Activated CD8-positive, alpha-beta T cell treated with anti-CD3 and anti-CD28 coated beads for 36 hours (primary cell): Measurements from ENCODE around the gene MYO5B. TPM values are rescaled to one million over a fixed set of nuclear protein-coding genes. Genes with fewer than 3 reads are reported as not detected.
"Not testable (repeated sequence)": the region's sequence is repeated elsewhere in the genome, so short reads cannot be mapped to it uniquely, and the experiment has no call there.

Source experiments
- ATAC-seq: fragments of 200-7000 bp; cut with Tn5 transposase; one replicate; pipeline ENCODE4 v1.10.0; 2021; ENCODE audit warnings: mild to moderate bottlenecking, moderate library complexity
- CTCF ChIA-PET: fragments of 350-600 bp; sonication (Branson Sonifier 250); formaldehyde crosslinking; loops from one replicate; lab custom pipeline; 2021; ENCODE audit warnings: antibody characterized with exemption; lab: Charles Lee
- POLR2A ChIA-PET: fragments of 350-600 bp; sonication (Branson Sonifier 250); formaldehyde crosslinking; loops from one replicate; lab custom pipeline; 2021; ENCODE audit warnings: antibody characterized with exemption; lab: Charles Lee
- DNase-seq: peaks from one replicate; pipeline ENCODE4 v3.0.0-alpha.2; 2020
- H3K27ac Mint-ChIP-seq: one replicate; pipeline ENCODE4 v1.8.0; 2021; ENCODE audit warnings: mild to moderate bottlenecking, mixed read lengths
- H3K27me3 Mint-ChIP-seq: one replicate; pipeline ENCODE4 v1.8.0; 2021; ENCODE audit warnings: mixed read lengths
- H3K36me3 Mint-ChIP-seq: one replicate; pipeline ENCODE4 v1.8.0; 2021; ENCODE audit warnings: low read depth, mixed read lengths
- H3K4me1 Mint-ChIP-seq: one replicate; pipeline ENCODE4 v1.8.0; 2021; ENCODE audit warnings: low read depth, mixed read lengths
- H3K4me3 Mint-ChIP-seq: one replicate; pipeline ENCODE4 v1.8.0; 2021; ENCODE audit warnings: mild to moderate bottlenecking, moderate library complexity, mixed read lengths
- H3K9me3 Mint-ChIP-seq: one replicate; pipeline ENCODE4 v1.8.0; 2021; ENCODE audit warnings: mixed read lengths
- intact Hi-C: fragments of 100-400 bp; cut with micrococcal nuclease; formaldehyde crosslinking; loops from one replicate; pipeline ENCODE4 v1.10.0; 2022
- total RNA-seq, 2 experiments: library from RNA; stranded (reverse); gene quantifications; one replicate each; pipeline ENCODE4 v1.2.3, GENCODE V29; 2021
- TF ChIP-seq, protein P1 (sequence below): fragments of 200-600 bp; IDR thresholded peaks from one replicate; pipeline ENCODE4 v1.8.0; 2022; ENCODE audit warnings: antibody characterized with exemption, mild to moderate bottlenecking

MYO5B gene
- total RNA-seq: under 1 TPM in 1 of 2 experiments, not detected in 1; 0.09 TPM

DNA sequence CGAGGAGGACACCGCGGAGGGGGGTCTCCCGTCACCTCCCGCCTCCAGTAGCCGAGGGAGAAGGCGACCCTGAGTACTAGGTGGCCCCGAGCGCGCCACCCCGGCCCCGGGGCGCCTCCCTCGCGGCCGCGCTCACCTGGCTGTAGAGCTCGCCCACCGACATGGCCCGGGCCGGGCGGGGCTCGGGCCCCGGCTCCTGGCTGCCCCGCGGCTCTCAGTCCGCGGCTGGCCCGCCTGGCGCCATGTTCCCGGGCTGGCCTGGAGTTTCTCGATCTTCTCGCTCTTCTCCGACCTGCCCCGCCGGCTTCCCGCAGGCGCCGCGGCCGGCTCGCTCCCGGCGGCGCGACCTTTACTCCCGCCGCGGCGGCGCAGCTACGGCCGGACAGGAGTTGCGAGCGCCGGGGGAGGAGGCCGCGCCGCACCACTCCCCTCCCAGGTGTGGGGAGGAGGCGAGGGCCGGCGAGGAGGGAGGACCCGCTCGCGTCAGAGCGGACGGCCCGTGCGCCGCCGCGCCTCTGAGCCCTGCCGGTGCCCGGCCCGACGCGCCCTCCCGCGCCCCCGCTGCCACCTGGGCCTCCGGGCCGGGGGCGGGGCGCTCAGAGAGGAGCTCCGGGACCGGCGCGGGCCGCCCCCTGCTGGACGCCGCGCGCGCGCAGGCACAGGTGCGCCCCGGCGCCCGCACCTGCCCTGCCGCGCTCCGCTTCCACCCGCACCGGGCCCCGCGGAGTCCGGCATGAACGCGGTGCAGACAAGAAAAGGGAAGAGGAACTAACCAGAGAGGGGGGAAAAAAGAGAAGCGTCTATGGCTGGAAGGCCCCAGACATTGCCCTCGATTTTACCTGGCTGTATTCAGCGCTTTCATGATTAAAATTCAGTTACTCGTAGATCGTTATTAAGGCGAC lies at the start of gene MYO5B:
MYO5B (minus strand) TSS at position 517 of the 902 bp plus-strand sequence; CDS start at position 163, 354 bp downstream.
- Mint-ChIP-seq H3K27ac (no peak within 1 kb of the TSS), H3K4me1 (peaks cover 14% of the 10 kb centered on the region), H3K9me3 (no peaks in the 10 kb centered on the region), H3K27me3 (peaks cover 68% of the 10 kb centered on the region), H3K4me3 (peak within 1 kb of the TSS; percentile 31), H3K36me3 (no peaks in the 10 kb centered on the region)
- TF ChIP-seq, protein P1, sequence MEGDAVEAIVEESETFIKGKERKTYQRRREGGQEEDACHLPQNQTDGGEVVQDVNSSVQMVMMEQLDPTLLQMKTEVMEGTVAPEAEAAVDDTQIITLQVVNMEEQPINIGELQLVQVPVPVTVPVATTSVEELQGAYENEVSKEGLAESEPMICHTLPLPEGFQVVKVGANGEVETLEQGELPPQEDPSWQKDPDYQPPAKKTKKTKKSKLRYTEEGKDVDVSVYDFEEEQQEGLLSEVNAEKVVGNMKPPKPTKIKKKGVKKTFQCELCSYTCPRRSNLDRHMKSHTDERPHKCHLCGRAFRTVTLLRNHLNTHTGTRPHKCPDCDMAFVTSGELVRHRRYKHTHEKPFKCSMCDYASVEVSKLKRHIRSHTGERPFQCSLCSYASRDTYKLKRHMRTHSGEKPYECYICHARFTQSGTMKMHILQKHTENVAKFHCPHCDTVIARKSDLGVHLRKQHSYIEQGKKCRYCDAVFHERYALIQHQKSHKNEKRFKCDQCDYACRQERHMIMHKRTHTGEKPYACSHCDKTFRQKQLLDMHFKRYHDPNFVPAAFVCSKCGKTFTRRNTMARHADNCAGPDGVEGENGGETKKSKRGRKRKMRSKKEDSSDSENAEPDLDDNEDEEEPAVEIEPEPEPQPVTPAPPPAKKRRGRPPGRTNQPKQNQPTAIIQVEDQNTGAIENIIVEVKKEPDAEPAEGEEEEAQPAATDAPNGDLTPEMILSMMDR: peak; percentile 60
- ChIA-PET CTCF (interaction anchor here (0.8 to 2.9 kb wide), 22 partner anchors 8 to 686 kb away, joined by 3 to 10 read pairs (median 4); partner anchors contain the start of gene CFAP53), POLR2A (no interaction called here)
- intact Hi-C loops: no loop called here
- peak; percentile 72 for DNase-seq
- peak; percentile 94 for ATAC-seq

DNA sequence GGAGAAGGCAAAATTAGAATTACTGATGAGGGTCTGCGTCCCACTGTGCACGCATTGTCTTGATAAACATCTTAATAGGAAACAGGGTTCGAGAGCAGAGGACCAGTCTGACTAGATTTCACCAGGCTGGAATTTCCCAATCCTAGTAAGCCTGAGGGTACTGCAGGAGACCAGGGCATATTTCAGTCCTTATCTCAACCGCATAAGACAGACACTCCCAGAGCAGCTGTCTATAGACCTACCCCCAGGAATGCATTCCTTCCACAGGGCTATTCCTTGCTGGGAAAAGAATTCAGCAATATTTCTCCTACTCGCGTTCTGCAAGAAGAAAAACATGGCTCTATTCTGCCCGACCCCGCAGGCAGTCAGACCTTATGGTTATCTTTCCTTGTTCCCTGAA lies 46.8 kb upstream of the MYO5B start:
- H3K27me3 Mint-ChIP-seq, intact Hi-C loops, H3K27ac Mint-ChIP-seq, H3K36me3 Mint-ChIP-seq, H3K4me3 Mint-ChIP-seq, CTCF ChIA-PET, DNase-seq, H3K4me1 Mint-ChIP-seq, ATAC-seq, POLR2A ChIA-PET: not testable (repeated sequence)
- H3K9me3 Mint-ChIP-seq: peaks cover 15% of the 10 kb centered on the region

DNA sequence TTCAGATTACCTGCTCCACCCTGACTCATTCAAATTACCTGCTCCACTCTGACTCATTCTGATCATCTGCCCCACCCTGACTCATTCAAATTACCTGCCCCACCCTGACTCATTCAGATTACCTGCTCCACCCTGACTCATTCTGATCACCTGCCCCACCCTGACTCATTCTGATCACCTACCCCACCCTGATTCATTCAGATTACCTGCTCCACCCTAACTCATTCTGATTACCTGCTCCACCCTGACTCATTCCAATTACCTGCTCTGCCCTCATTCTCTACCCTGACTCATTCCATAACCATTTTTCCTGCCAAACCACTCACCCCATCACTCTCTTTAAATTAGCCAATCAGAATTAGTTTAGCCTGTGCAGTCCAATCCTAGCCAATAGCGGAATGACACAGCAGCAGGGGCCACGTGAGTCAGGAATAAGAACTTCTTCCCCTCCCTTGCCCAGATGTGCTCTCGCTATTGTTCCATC lies 45.2 kb upstream of the MYO5B start:
- Mint-ChIP-seq H3K9me3 (peaks cover 15% of the 10 kb centered on the region), H3K36me3 (peaks cover 4% of the 10 kb centered on the region), H3K4me1 (peaks cover 6% of the 10 kb centered on the region), H3K27ac (no peak overlapping the region), H3K4me3 (no peak overlapping the region), H3K27me3 (no peaks in the 10 kb centered on the region)
- CTCF ChIA-PET: no interaction called here
- intact Hi-C loops: no loop called here
- POLR2A ChIA-PET: no interaction called here
- ATAC-seq: peak; percentile 42
- DNase-seq: peak; percentile 8
- TF ChIP-seq, protein P1: no peak

DNA sequence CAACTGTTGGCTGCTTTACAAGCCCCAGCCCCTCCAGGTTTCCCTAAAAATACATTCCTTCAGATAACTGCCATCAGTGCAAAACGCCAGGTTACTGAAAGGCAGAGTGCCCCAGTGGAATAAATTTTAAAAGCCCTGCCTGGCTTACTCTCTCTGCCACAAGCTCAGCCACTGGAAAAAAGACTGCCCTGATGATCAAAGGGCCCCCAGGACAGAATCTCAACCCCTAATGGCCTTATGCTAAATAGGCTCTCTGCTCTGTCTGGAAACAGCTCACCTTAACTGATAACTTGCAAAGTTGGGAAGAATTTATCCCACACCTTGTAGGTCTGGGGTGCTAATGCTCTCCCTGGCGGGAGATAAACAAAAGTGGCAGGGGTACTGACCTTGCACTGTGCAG lies 37.5 kb upstream of the MYO5B start:
- Mint-ChIP-seq H3K27me3 (peaks cover 2% of the 10 kb centered on the region), H3K4me1 (no peaks in the 10 kb centered on the region), H3K9me3 (no peaks in the 10 kb centered on the region), H3K4me3 (no peak overlapping the region), H3K27ac (no peak overlapping the region), H3K36me3 (no peaks in the 10 kb centered on the region)
- ChIA-PET POLR2A (no interaction called here), CTCF (interaction anchor here (1.5 kb wide), 1 partner anchor 10 kb away, joined by 3 read pairs; no protein-coding TSS in a partner anchor)
- ATAC-seq (no peak), DNase-seq (no peak)
- intact Hi-C loops: no loop called here
- TF ChIP-seq, protein P1: no peak

DNA sequence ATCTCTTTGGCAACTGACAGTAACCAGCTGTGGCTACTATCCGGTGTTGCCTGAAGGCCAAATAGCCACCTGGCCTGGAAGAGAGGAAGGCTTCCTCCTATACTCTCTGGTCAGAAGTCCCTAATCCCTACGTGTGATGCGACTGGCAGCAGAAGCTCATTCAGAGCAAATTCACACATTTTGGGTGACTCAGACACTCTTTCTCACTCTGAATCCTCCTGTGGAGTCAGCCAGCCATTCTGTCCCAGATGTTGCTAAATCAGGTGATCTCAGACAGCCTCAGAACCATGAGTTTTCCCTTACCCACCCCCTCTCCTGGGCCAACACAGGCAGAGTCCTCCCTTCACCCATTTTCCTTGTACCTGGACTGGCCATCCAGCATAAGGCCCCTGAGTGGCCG lies 36.7 kb upstream of the MYO5B start:
- peak; percentile 8 for DNase-seq
- no peaks in the 10 kb centered on the region for H3K9me3 Mint-ChIP-seq
- intact Hi-C loops: no loop called here
- ChIA-PET CTCF (interaction anchor here (0.6 to 1.5 kb wide), 2 partner anchors 11 to 1304 kb away, joined by 3 read pairs; no protein-coding TSS in a partner anchor), POLR2A (no interaction called here)
- TF ChIP-seq, protein P1: no peak
- ATAC-seq: peak; percentile 49
- no peak overlapping the region for H3K4me3 Mint-ChIP-seq
- no peak overlapping the region for H3K27ac Mint-ChIP-seq
- H3K4me1 Mint-ChIP-seq: no peaks in the 10 kb centered on the region
- H3K36me3 Mint-ChIP-seq: no peaks in the 10 kb centered on the region
- H3K27me3 Mint-ChIP-seq: peaks cover 2% of the 10 kb centered on the region

DNA sequence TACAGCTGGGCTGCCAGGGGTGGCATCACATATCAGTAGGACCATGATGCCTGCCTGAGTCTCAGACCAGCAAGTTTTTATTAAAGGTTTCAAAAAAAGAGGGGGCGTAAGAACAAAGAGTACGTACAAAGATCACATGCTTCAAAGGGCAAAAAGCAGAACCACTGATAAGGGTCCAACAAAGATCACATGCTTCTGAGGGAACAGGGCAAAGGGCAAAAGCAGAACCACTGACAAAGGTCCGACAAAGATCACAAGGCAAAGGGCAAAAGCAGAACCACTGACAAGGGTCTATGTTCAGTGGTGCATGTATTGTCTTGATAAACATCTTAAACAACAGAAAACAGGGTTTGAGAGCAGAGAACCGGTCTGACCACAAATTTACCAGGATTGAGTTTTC lies 25.3 kb upstream of the MYO5B start:
- CTCF ChIA-PET: interaction anchor here (1.8 to 3.0 kb wide), 2 partner anchors 48 to 137 kb away, joined by 7 to 21 read pairs; no protein-coding TSS in a partner anchor
- H3K27ac Mint-ChIP-seq, POLR2A ChIA-PET, H3K4me3 Mint-ChIP-seq, H3K4me1 Mint-ChIP-seq, H3K36me3 Mint-ChIP-seq, intact Hi-C loops, DNase-seq, ATAC-seq: not testable (repeated sequence)
- Mint-ChIP-seq H3K9me3 (peaks cover 11% of the 10 kb centered on the region), H3K27me3 (peaks cover 14% of the 10 kb centered on the region)
